ENCODE measurements around the gene PAH. TPM values are rescaled to one million over a fixed set of nuclear protein-coding genes. Genes with fewer than 3 reads are reported as not detected.

Gene PAH
- total and polyA plus RNA-seq, 2 of the 13 experiments (the other 11 are each of a cell fraction or from before 2014, with no cell fraction given), result 192 to 451 TPM

- TF ChIP-seq IKZF5 (CRISPR knock-in tag; IDR thresholded peaks at IDR 0.05) (peak; percentile 29; the same call in 1 of the 2 replicates), YEATS2 (CRISPR knock-in tag; IDR thresholded peaks at IDR 0.05; ENCODE audit: borderline replicate concordance) (no peak), ZNF629 (CRISPR knock-in tag; conservative IDR thresholded peaks at IDR 0.05) (peak; percentile 42; the same call in 1 of the 2 replicates), HOXA3 (CRISPR knock-in tag; IDR thresholded peaks at IDR 0.05) (peak; percentile 71; the same call in 1 of the 2 replicates), ZFP37 (CRISPR knock-in tag; IDR thresholded peaks at IDR 0.05; ENCODE audit: borderline replicate concordance) (0 out of 2 replicates have a peak, but pooled peaks have one; percentile 39), ZNF687 (CRISPR knock-in tag; IDR thresholded peaks at IDR 0.05) (no peak), ZNF251 (CRISPR knock-in tag; IDR thresholded peaks at IDR 0.05) (no peak), TCF7 (IDR thresholded peaks at IDR 0.05; ENCODE audit: low read depth) (peak; percentile 69), KMT2A (CRISPR knock-in tag; IDR thresholded peaks at IDR 0.05) (no peak), ZNF430 (CRISPR knock-in tag; IDR thresholded peaks at IDR 0.05) (no peak), PAX8 (CRISPR knock-in tag; IDR thresholded peaks at IDR 0.05; ENCODE audit: borderline replicate concordance) (no peak), ATF2 (CRISPR knock-in tag; IDR thresholded peaks at IDR 0.05) (peak; percentile 37; the same call in 1 of the 2 replicates), YEATS4 (CRISPR knock-in tag; IDR thresholded peaks at IDR 0.05; ENCODE audit: borderline replicate concordance) (no peak), ZNF776 (CRISPR knock-in tag; IDR thresholded peaks at IDR 0.05) (no peak), TMF1 (CRISPR knock-in tag; IDR thresholded peaks at IDR 0.05; ENCODE audit: low read depth) (no peak), ERF (CRISPR knock-in tag; IDR thresholded peaks at IDR 0.05) (0 out of 2 replicates have a peak, but pooled peaks have one; percentile 46), ZNF570 (CRISPR knock-in tag; IDR thresholded peaks at IDR 0.05; ENCODE audit: borderline replicate concordance) (no peak), NR1H2 (CRISPR knock-in tag; IDR thresholded peaks at IDR 0.05; ENCODE audit: borderline replicate concordance, low read depth) (no peak), SALL1 (CRISPR knock-in tag; IDR thresholded peaks at IDR 0.05) (peak; percentile 56; the same call in 1 of the 2 replicates), FOXP1 (IDR thresholded peaks at IDR 0.05) (no peak), FOXP1 (CRISPR knock-in tag; IDR thresholded peaks at IDR 0.05) (peak; percentile 78), HOXD1 (CRISPR knock-in tag; IDR thresholded peaks at IDR 0.05) (no peak), ETS1 (CRISPR knock-in tag; IDR thresholded peaks at IDR 0.05) (no peak), MIER3 (CRISPR knock-in tag; IDR thresholded peaks at IDR 0.05; ENCODE audit: borderline replicate concordance) (0 out of 2 replicates have a peak, but pooled peaks have one; percentile 22)
Measured at GRCh38 chr12:102903337-102904007, 13.6 kb downstream of the PAH start (continued).

All from HepG2 (cell line).